HCT116 (cell line): ENCODE data around the gene CCDC30. TPM values are rescaled to one million over a fixed set of nuclear protein-coding genes. Genes with fewer than 3 reads are reported as not detected.
A peak's percentile ranks its signal among the peaks of the same experiment; 100 is the strongest.

Source experiments
- ATAC-seq: fragments of 200-7000 bp; cut with Tn5 transposase; 2 replicates; pipeline ENCODE4 v1.9.1; 2020; ENCODE audit warnings: mild to moderate bottlenecking, moderate library complexity
- BruUV-seq: library from RNA; stranded (reverse); fragments of 400-500 nt; replicated peaks from 2 replicates; lab custom pipeline; 2021; lab: Mats Ljungman, UMichigan
- CTCF ChIA-PET: fragments of 300-600 bp; sonication (Branson Sonifier 250); formaldehyde crosslinking; loops from one replicate; lab custom pipeline; 2021; ENCODE audit warnings: antibody characterized with exemption; lab: Charles Lee
- POLR2A ChIA-PET: fragments of 300-600, 350-600 bp; sonication (Branson Sonifier 250); formaldehyde crosslinking; loops from one replicate; lab custom pipeline; 2021; ENCODE audit warnings: antibody characterized with exemption; lab: Charles Lee
- RAD21 ChIA-PET, 2 experiments: fragments of 300-600 bp; sonication (Branson Sonifier 250); formaldehyde crosslinking; loops; one replicate each; lab custom pipeline; 2023; ENCODE audit warnings: low total read pairs in 2 of 2; ENCODE audit not compliant: uncharacterized antibody in 2 of 2, unreplicated experiment in 2 of 2, low non-redundant PET in 1 of 2; lab: Charles Lee
- DNase-seq: peaks from one replicate; pipeline ENCODE4 v3.0.0-alpha.2; 2010; ENCODE audit warnings: low read depth, low spot score
- H2AFZ ChIP-seq: fragments of 200-600 bp; shearing (Covaris generic), sonication (generic); 2 replicates; pipeline ENCODE4 v1.6.1; 2017; ENCODE audit warnings: low read depth, mixed run types, mixed read lengths, antibody characterized with exemption, low read length; ENCODE audit not compliant: poor library complexity, severe bottlenecking
- H3K27ac ChIP-seq: 2 replicates; pipeline ENCODE4 v1.5.1; 2012; ENCODE audit warnings: low read depth, low read length
- H3K27me3 ChIP-seq: fragments of 200-600 bp; sonication (generic); 2 replicates; pipeline ENCODE4 v1.6.1; 2016; ENCODE audit warnings: mixed run types, low read length, mixed read lengths; ENCODE audit not compliant: insufficient read depth
- H3K36me3 ChIP-seq, 2 experiments: fragments of 200-500 bp in 1 of 2; fragments of 200-600 bp in 1 of 2; sonication (Bioruptor generic) in 1 of 2; sonication (generic) in 1 of 2; 2 replicates each; pipeline versions ENCODE4 v1.5.1 to v1.6.1; 2014 to 2016; ENCODE audit warnings: low read length in 2 of 2, inconsistent platforms in 1 of 2, mixed read lengths in 1 of 2, mixed run types in 1 of 2; ENCODE audit not compliant: insufficient read depth in 2 of 2, control insufficient read depth in 1 of 2
- H3K4me1 ChIP-seq, 2 experiments: fragments of 200-600 bp in 1 of 2; sonication (generic) in 1 of 2; 2 replicates each; pipeline versions ENCODE4 v1.5.1 to v1.6.1; 2012 to 2017; ENCODE audit warnings: low read length in 2 of 2, inconsistent platforms in 1 of 2, mild to moderate bottlenecking in 1 of 2, mixed read lengths in 1 of 2, mixed run types in 1 of 2, moderate library complexity in 1 of 2; ENCODE audit not compliant: insufficient read depth in 2 of 2, control insufficient read depth in 1 of 2
- H3K4me2 ChIP-seq: fragments of 200-600 bp; sonication (generic); 2 replicates; pipeline ENCODE4 v1.6.1; 2017; ENCODE audit warnings: mixed run types, low read length, mixed read lengths
- H3K4me3 ChIP-seq, 2 experiments: fragments of 200-600 bp in 1 of 2; sonication (generic) in 1 of 2; replicated peaks in 1 of 2; 2 replicates each; pipeline ENCODE4 v1.5.1; 2011 to 2016; ENCODE audit warnings: low read length in 2 of 2, control low read depth in 1 of 2, low read depth in 1 of 2, mild to moderate bottlenecking in 1 of 2, mixed read lengths in 1 of 2, mixed run types in 1 of 2
- H3K79me2 ChIP-seq: fragments of 200-600 bp; sonication (generic); 2 replicates; pipeline ENCODE4 v1.6.1; 2017; ENCODE audit warnings: mild to moderate bottlenecking, mixed run types, low read length, moderate library complexity, mixed read lengths; ENCODE audit not compliant: insufficient read depth
- H3K9ac ChIP-seq: fragments of 200-600 bp; sonication (generic); 2 replicates; pipeline ENCODE4 v1.6.1; 2016; ENCODE audit warnings: low read length, mixed read lengths
- H3K9me2 ChIP-seq: fragments of 200-600 bp; sonication (generic), shearing (Covaris generic); 2 replicates; pipeline ENCODE4 v1.6.1; 2017; ENCODE audit warnings: mixed run types, mild to moderate bottlenecking, moderate library complexity; ENCODE audit not compliant: insufficient read depth
- H3K9me3 ChIP-seq, 2 experiments: fragments of 200-500 bp in 1 of 2; fragments of 200-600 bp in 1 of 2; sonication (Bioruptor generic) in 1 of 2; sonication (generic) in 1 of 2; 2 replicates each; pipeline ENCODE4 v1.6.1; 2014 to 2017; ENCODE audit warnings: low read length in 2 of 2, mixed read lengths in 2 of 2, inconsistent platforms in 1 of 2, low read depth in 1 of 2, mild to moderate bottlenecking in 1 of 2, mixed run types in 1 of 2, moderate library complexity in 1 of 2; ENCODE audit not compliant: control insufficient read depth in 1 of 2, insufficient read depth in 1 of 2
- H4K20me1 ChIP-seq: fragments of 200-600 bp; sonication (generic), shearing (Covaris generic); 2 replicates; pipeline ENCODE4 v1.6.1; 2017; ENCODE audit warnings: mixed run types, mild to moderate bottlenecking, moderate library complexity; ENCODE audit not compliant: insufficient read depth
- CTCF ChIP-seq, 3 experiments: fragments of 200-600 bp in 1 of 3; sonication (generic) in 1 of 3; IDR thresholded peaks in 2 of 3; conservative IDR thresholded peaks in 1 of 3; 2 replicates each; pipeline ENCODE4 v1.5.1; 2012 to 2017; ENCODE audit warnings: low read depth in 2 of 3, low read length in 2 of 3, antibody characterized with exemption in 1 of 3, borderline replicate concordance in 1 of 3, control low read depth in 1 of 3, mild to moderate bottlenecking in 1 of 3, mixed read lengths in 1 of 3, mixed run types in 1 of 3, moderate library complexity in 1 of 3; ENCODE audit not compliant: insufficient read depth in 1 of 3
- FOSL1 ChIP-seq: IDR thresholded peaks from 2 replicates; pipeline ENCODE4 v1.6.1; 2012; ENCODE audit warnings: low read depth
- JUND ChIP-seq: IDR thresholded peaks from 2 replicates; pipeline ENCODE4 v1.6.1; 2012
- POLR2A ChIP-seq: IDR thresholded peaks from 2 replicates; pipeline ENCODE4 v1.7.0; 2011; ENCODE audit warnings: borderline replicate concordance; ENCODE audit not compliant: insufficient read depth, insufficient read length; ENCODE audit errors: extremely low read depth
- POLR2AphosphoS5 ChIP-seq: IDR thresholded peaks from 2 replicates; pipeline ENCODE4 v1.6.1; 2011; ENCODE audit warnings: mild to moderate bottlenecking, low read depth, low read length, moderate library complexity
- SP1 ChIP-seq: IDR thresholded peaks from 2 replicates; pipeline ENCODE4 v1.6.1; 2012; ENCODE audit warnings: low read depth
- YY1 ChIP-seq: IDR thresholded peaks from 2 replicates; pipeline ENCODE4 v1.6.1; 2011; ENCODE audit warnings: low read length, low read depth, moderate library complexity, mild to moderate bottlenecking; ENCODE audit not compliant: insufficient replicate concordance; ENCODE audit errors: extremely low read depth
- ZNF274 ChIP-seq: fragments of 200-500 bp; sonication (Bioruptor generic); IDR thresholded peaks from 2 replicates; pipeline ENCODE4 v1.6.1; 2014; ENCODE audit warnings: mild to moderate bottlenecking, low read depth, low read length, inconsistent platforms
- intact Hi-C: fragments of 100-400 bp; cut with micrococcal nuclease; formaldehyde crosslinking; loops from 2 replicates; pipeline ENCODE4 v1.10.0; 2022
- total RNA-seq: library from RNA; stranded (reverse); gene quantifications from one replicate; pipeline ENCODE4 v1.2.1, GENCODE V29; 2021; ENCODE audit not compliant: unreplicated experiment

Gene CCDC30
- total RNA-seq, 1 experiment from 2014 or later = 2.0 TPM

DNA sequence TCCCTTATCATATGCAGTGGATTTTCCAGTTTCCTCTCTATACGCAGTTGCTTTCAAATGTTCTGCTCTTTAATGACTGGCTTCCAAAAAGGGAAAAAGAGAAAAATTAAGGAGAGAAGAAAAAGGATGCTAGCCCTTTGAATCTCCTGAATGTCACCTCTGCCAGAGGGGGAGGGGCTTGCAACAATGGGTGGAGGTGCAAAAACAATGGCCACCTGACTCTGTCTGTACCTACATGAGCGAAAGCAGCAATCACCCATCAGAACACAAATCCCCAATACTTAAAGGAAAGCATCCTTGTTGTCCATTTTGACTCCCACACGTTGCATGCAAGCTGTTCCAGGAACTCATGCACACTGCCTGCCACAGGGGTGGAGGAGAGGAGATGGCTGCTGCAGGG lies 61.2 kb downstream of the CCDC30 start:
- Histone ChIP-seq H3K27ac (no peak overlapping the region), H2AFZ (no peak overlapping the region), H3K27me3 (no peaks in the 10 kb centered on the region), H3K9me3 (no peaks in the 10 kb centered on the region; a peak in 1 of 4 replicates), H3K79me2 (no peaks in the 10 kb centered on the region), H3K9me2 (no peaks in the 10 kb centered on the region), H3K36me3 (no peaks in the 10 kb centered on the region), H3K4me1 (no peaks in the 10 kb centered on the region), H3K9ac (no peak overlapping the region), H4K20me1 (no peaks in the 10 kb centered on the region), H3K4me3 (no peak overlapping the region), H3K4me2 (no peak overlapping the region)
- ChIA-PET CTCF (no interaction called here), POLR2A (no interaction called here), RAD21 (no interaction called here)
- no TSS peak for BruUV-seq
- DNase-seq = no peak
- intact Hi-C loops = no loop called here
- no peak for TF ChIP-seq JUND
- ATAC-seq = no peak

GRCh38 chr1:42529724-42530181 lies 66.7 kb downstream of the CCDC30 start:
- H3K4me2 ChIP-seq = peak overlapping the region; percentile 25; the same call in 1 of the 2 replicates
- no peak for TF ChIP-seq YY1
- peak; percentile 33; the same call in 1 of the 2 replicates for TF ChIP-seq FOSL1
- no peak for TF ChIP-seq POLR2A
- no peak for TF ChIP-seq ZNF274
- TF ChIP-seq POLR2AphosphoS5 = no peak
- no peak for TF ChIP-seq CTCF (IDR thresholded peaks at IDR 0.05 in 2 of 3, conservative IDR thresholded peaks at IDR 0.05 in 1 of 3; ENCODE audit: borderline replicate concordance in 1 of 3, insufficient read depth in 1 of 3, low read depth in 2 of 3, low read length in 2 of 3)
- TF ChIP-seq SP1 = peak; percentile 14; the same call in 1 of the 2 replicates
- TF ChIP-seq, all 23 proteins: peak for 2
- no peak overlapping the region for H3K4me3 ChIP-seq
- ChIA-PET POLR2A (no interaction called here), CTCF (no interaction called here), RAD21 (no interaction called here)
- no peaks in the 10 kb centered on the region for H3K9me3 ChIP-seq
- no peaks in the 10 kb centered on the region for H3K36me3 ChIP-seq
- intact Hi-C loops = no loop called here
- ATAC-seq (no peak), DNase-seq (no peak)
- no TSS peak for BruUV-seq
- H4K20me1 ChIP-seq = no peaks in the 10 kb centered on the region
- H3K27me3 ChIP-seq = no peaks in the 10 kb centered on the region
- no peak overlapping the region for H3K27ac ChIP-seq
- no peaks in the 10 kb centered on the region for H3K79me2 ChIP-seq
- peaks cover 0 to 5% of the 10 kb centered on the region in 2 experiments; a peak in 1 of 4 replicates for H3K4me1 ChIP-seq
- no peak overlapping the region for H3K9ac ChIP-seq
- no peak overlapping the region for H2AFZ ChIP-seq
- H3K9me2 ChIP-seq = no peaks in the 10 kb centered on the region
